HG03457 (cell line): ENCODE data around the gene VPS13C.
"Not testable (repeated sequence)": the region's sequence is repeated elsewhere in the genome, so short reads cannot be mapped to it uniquely, and the experiment has no call there.

Experiments used
- ATAC-seq: cut with Tn5 transposase; IDR thresholded peaks from one replicate; pipeline ENCODE4 v1.9.1; 2021; ENCODE audit warnings: moderate number of reproducible peaks; ENCODE audit not compliant: unreplicated experiment

Gene VPS13C

DNA sequence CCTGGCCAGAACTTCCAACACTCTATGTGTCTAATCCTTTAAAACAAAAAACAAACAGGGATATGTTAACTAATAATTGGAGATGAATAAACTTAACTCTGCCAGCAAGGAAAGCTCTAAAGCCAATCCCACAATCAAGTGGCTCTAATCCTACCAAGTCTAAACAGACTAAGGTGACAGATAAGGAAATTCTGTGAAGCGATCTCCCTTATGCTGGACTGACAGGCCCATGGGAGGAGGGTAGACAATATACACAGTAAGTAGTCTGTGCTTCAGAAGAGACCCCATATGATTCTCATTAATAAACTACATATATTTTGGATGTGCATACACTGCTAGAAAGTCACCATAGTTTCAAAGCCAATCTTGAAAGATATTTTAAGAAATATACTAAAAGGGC lies 10.1 kb downstream of the VPS13C start:
- no peak for ATAC-seq

DNA sequence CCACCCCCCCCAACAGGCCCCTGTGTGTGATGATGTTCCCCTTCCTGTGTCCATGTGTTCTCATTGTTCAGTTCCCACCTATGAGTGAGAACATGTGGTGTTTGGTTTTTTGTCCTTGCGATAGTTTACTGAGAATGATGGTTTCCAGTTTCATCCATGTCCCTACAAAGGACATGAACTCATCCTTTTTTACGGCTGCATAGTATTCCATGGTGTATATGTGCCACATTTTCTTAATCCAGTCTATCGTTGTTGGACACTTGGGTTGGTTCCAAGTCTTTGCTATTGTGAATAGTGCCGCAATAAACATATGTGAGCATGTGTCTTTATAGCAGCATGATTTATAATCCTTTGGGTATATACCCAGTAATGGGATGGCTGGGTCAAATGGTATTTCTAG lies 12.0 kb downstream of the VPS13C start:
- ATAC-seq: not testable (repeated sequence)

DNA sequence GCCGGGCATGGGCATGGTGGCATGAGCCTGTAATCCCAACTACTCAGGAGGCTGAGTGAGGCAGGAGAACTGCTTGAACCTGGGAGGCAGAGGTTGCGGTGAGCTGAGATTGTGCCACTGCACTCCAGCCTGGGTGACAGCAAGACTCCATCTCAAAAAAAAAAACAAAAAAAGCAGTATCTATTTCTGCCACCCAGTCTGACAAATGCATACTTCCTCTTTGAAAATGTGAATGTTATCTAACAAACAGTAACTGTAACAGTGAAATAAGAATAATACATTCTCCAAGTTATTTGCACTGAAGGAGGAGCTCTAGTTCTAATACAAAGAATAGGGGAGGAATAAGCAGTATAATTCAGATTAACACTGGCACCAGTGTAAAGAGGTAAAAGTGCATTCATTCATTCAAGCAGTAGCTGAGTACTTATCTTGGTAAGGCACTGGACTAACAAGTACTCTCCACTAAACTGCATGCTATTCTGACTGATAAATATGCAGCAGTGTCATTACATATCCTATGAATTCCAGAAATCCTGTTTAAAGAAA lies 12.9 kb downstream of the VPS13C start:
- no peak for ATAC-seq

DNA sequence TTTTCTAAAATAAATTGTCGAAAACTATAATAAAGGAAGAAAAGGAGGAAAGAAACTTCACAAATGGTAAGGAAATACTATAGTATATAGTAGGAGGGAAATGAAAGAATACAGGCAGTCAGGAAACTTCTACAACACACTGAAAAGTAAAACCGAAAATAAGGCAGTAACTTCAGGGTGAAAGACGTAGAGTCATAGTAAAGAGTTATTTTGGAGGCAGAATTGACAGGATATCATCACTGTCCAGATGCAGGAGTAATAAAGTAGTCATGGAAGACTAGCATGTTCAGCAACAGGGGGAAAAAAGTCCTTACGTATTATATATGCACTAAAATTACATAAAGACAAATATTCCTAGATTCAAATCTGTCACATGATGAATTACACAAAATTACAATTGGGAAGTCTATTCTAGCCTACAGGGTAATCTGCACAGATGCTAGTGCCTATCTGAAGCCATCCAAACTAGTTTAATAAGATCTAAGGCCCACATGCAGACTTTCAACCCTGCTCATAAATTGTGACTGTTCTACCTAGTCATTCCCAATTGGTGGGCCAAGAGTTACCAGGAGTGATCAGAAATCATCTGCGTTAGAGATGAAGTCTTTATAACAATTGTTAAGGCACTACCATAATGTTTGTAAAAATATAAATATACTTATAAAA lies 14.0 kb downstream of the VPS13C start:
- peak; percentile 83 for ATAC-seq

DNA sequence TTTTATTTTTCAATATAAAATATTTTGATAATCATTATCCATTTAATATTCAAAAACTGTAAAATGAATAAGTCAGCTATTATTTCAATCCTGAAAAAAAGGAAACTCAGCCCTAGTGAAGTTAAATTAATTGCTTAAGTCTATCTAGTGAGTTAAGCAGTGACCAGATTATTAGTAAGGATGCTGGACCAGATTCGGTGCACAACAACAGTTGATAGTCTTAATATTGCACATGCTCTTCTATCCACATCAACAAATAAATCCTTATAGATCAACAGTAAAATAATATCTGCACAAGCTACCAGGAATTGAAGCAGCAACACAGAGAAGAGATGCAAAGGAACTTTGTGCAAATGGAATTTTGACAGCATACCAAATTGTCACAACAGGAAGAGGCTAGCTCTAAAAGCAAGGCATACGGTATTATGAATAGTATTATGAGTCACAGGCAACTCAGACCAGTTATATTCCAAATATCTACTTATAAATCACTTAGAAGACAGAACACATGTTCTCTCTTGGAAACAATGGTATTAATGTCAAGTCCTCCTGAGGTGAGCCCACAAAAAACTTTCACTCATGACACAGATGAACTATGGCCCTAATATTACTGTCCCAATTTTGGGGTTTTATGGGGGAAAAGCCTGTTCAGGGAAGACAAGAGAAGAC lies 24.9 kb downstream of the VPS13C start:
- no peak for ATAC-seq

DNA sequence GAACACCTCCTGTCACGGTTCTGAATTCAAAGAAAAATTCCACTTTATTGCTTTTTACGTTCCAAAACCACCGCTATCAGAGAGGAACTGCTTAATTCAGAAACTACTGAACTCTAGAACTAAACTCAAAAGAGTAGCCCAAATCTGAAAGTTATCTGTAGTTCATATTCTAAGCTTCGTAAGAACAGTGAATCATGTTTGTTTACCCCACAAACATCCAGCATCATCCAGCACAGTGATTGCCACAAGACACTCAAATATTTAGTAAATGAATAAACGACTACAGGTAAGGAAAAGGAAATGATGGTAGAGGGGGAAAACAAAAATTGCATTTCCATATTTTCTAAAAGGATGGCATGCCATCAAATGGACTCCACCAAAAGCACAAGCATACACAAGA lies 32.3 kb downstream of the VPS13C start:
- no peak for ATAC-seq

DNA sequence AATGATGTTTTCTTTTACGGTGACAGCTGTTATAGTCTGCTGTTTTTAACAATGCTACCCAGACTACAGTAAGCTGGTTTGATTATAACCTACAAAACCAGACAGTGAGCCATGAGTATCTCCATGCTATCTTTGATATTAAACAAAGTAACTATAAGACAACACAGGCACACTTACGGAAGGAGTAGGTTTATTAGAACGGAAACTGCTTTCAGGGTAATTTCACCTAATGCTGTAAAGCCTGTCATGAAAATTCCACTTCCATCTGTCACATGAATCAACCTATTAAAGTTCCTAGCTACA lies 33.0 kb downstream of the VPS13C start:
- ATAC-seq: no peak

DNA sequence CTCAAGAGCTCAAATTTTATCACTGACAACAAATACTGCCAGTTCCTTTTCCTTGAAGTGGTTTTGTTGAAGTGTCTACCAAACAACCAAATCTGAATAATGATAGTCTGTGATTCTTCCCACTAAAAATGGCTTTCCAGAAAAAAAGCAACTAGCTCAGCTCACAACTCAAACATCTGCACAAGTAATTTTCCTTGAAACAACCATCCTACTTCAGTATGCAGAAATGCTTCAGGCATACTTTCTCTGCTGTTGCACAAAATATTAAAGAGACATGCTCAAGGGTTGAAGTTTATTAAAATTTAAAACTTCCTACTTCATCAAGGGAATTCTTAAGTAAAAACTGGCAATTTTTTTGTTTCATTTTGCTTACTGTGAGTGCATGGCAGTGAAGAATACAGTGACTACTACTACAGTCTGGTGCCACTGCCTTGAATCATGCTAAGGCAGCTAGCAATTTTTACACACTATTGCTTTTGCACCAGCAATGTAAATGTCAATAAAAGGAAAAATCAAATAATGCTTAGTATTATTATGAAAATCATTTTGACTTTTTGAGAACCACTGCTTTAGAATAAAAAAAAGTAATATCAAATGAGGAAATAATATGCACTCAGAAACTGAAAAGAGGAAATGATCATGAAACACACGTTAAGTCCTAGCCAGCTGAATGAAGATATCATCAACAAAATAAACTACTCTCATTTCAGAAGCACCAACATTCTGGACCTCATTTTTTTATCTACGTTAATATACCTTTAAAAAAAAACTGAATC lies 33.6 kb downstream of the VPS13C start:
- ATAC-seq: no peak

DNA sequence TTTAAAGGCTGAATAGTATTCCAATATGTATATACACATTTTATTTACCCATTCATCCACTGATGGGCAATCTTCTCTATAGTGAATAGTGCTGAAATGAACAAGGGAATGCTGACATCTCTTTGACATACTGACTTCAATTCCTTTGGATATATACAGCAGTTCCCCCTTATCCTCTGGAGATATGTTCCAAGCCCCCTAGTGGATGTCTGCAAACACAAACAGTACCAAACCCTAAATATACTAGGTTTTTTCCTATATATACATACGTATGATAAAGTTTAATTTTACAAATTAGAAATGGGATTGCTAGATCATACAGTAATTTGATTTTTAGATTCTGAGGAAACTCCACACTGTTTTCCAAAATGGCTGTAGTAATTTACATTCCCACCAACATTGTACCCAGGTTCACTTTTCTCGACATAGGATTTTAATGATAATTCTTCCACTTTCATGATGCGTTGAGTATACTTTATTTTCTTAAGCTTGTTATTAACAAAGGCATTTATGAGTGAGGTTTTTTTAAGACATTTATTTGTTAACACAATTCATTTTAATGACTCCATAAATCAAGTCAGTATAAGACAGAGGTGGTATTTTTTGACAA lies 38.2 kb downstream of the VPS13C start:
- no peak for ATAC-seq

DNA sequence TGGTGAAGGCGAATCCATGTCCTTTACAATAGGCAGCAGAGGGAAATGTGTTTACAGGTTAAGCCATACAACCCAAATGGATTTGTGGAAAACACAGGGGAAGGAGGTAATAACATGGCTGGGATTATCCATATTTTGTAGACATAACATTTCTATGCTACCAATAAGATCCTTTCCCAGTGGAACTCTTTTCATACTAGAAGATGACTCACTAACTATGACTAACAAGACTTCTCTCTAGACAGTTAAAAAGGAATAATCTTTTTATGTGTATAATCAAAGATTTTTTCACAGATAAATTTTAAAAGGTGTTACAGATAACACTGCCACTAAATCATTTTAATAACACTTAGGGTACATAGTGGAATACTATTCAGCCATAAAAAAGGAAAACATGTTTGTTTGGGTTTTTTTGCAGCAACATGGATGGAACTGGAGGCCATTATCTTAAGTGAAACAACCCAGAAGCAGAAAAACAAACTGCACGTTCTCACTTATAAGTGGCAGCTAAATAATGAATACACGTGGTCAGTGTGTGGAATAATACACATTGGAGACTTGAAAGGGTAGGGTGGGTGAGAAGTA lies 39.6 kb downstream of the VPS13C start:
- no peak for ATAC-seq

DNA sequence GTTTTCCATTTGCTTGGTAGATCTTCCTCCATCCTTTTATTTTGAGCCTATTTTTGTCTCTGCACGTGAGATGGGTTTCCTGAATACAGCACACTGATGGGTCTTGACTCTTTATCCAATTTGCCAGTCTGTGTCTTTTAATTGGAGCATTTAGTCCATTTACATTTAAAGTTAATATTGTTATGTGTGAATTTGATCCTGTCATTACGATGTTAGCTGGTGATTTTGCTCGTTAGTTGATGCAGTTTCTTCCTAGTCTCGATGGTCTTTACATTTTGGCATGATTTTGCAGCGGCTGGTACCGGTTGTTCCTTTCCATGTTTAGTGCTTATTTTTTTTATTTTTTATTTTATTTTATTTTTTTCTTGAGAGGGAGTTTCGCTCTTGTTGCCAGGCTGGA lies 54.9 kb downstream of the VPS13C start:
- not testable (repeated sequence) for ATAC-seq

DNA sequence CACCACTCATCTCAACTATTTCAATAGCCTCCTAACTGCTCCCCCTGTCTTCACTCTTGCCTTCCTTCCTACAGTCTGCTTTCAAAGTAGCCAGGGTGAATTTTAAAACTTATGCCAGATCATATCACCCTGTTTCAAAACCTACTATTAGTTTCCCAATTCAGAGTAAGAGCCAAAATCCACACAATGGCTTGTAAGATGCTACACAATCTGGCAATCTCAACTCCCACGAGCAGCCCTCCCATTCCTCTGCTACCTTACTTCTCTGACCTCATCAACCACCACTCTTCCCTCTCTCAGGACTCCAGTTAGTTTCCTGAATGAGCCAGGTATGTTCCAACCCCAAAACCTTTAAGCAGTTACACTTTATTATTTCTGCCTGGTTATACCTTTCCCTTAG lies 62.5 kb downstream of the VPS13C start:
- ATAC-seq: no peak

DNA sequence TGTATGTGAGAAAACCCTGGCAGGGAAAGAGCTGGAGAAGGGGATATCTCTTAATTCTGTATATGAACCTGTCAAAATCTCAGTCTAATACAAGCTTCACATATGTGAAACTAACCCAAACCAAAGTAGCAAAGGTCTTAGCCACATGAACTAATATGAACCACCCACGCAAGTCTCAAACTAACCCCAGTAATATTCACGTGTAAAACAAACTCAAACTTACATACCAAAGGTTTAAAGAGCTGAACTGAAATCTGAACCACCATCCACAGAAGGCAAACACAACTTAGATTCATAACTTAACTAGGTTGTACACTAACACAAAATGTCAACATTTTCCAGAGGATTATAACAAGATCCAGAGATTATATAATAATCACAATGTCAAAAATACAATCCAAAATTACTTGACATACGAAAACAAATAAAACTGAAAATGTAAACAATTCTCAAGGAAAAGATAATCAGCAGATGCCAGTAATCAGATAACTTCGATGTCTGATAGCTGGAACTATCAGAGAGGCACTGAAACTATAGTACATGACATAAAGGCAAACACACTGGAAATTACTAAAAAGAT lies 64.1 kb downstream of the VPS13C start:
- no peak for ATAC-seq

DNA sequence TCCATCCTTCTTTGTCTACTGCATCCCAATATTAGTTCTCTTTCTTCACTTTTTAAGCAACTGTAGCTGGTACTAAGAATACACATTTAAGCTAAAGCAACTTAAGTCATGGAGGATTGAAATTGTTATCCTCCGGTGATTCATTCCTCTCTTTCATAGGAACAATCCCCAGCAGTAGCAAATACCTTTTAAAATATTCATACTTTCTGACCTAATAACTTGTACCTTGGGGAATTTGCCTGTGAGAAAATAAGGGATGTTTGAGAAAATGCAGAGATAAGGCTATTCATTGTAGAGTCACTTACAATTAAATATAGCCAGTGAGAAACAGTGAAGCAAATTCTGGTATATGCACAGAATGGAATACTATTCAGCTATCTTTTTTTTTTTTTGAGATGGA lies 66.0 kb downstream of the VPS13C start:
- ATAC-seq: no peak

DNA sequence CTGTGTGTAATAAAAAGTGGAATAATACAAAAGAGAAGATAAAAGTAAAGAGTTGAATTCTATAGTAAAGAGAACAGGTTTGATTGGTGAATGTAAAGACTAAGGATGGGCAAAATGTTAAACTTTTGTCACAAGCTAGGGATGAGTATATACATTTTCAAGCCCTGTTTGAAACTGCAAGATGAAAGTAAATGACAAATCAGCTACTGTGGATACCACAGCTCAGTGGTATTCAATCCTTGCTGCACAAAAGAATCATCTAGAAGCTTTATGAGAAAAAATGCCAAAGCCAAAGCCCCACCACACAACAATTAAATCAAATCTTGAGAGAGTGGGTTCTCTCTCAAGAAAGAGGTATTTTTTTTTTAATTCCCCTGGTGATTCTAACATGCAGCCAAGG lies 67.7 kb downstream of the VPS13C start:
- ATAC-seq: no peak

DNA sequence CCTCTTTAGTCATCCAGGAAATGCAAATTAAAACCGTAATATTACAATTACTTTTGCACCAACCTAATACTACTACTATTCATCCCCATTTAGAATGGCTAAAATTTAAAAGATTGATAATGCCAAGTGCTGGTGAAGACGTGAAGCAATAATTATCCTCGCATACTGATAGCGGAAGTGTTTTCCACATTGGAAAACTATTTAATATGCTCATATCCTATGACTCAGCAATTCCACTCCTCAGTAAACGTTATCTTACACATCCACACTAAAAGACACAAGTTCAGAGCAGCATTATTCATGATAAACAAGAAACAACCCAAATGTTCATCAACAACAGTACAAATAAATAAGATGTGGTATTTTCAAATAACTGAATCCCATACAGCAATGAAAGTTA lies 70.6 kb downstream of the VPS13C start:
- ATAC-seq: no peak

DNA sequence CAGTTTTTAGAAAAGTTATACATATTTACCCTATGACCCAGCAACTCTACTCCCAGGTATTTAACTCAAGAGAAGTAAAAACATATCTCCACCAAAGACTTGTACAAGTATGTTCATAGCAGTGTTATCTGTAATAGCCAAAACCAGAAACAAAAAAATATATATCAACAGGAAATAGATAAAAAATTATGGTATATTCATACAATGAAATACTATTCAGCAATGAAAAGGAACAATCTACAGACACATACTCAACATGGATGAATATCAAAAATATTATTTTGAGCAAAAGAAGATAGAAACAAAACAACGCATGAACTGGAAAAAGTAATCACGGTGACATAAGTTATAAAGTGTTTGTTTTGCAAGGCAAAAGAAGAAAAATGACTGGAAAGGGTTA lies 72.4 kb downstream of the VPS13C start:
- no peak for ATAC-seq

DNA sequence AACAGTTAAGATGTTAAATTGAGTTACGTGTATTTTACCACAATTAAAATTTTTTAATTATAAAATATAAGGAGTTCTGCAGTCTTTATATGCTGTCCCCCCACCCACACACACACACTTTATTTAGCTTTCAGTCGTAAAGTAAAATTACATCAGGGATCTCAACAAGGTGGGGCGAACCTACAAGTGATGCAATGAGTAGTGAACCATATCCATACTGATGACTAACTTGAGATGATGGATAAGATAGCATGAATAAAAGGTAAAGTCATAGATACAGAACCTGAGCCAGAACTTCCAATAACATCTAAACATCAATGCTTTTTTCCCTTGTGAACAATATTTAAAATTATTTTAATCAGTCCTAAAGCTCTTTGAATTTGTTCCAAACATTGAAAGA lies 77.2 kb downstream of the VPS13C start:
- no peak for ATAC-seq

DNA sequence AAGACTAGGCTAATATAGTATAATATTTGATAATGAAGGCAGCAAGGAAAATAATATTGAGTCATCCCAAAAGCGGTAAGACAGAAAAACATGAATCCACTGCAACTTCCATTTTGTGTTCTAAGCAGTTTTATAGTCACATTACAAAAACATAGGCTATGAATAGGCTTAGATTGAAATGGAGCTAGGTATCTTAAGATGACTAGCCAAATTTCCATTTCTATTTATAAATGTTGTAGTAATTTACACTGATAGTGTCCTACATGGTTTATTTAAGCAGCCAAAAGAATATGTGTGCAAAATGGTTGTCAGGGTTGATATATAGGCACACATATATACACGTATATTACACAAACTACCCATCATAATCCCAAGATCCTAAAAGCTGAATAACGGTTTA lies 82.0 kb downstream of the VPS13C start:
- ATAC-seq: no peak

DNA sequence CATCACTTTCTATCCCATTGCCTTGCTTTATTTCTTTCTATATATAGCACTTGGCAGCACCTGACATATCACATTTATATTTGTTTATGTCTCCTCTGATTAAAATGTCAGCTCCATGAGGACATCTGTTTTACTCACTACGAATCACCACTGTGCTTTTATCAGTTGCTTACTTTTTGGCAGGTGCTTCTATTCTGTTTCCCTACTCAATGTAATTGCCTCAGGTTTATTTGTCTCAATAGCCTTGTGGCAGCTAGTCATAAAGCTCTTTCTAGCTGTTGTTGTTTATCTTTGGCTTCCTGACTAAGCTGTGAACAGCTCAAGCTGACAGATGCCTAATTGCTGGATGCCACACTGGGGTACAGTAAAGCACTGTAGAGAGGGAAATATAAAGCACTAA lies 85.5 kb downstream of the VPS13C start:
- no peak for ATAC-seq

DNA sequence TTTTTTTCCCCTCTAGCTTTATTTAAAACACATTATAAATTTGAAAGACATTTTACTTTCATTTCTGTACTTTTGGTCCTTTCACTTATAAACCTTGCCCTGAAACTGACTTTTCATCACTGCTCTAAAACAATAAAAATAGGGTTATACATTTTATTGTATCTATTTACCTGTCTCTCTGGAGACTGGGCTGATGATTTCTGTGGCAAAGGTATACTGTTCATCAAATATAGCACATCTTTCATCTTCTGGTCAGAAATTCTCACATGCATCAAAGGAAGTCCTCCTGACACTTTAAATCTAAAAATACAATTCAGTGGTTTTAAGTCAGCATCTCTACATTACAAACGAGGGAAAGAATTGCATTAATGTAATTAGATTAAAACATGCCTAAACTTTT lies 86.1 kb downstream of the VPS13C start:
- ATAC-seq: no peak
